GM19239 (cell line): ENCODE data around the gene LRRK1.

Source experiments
- DNase-seq: peaks from one replicate; pipeline ENCODE4 v3.0.0; 2011; ENCODE audit warnings: low spot score; ENCODE audit not compliant: insufficient read length
- FAIRE-seq: peaks from 2 replicates; lab custom pipeline; 2011; peaks lifted over from hg19 to GRCh38; lab: Jason Lieb, UNC

LRRK1 gene

GRCh38 chr15:100890051-100890720, 29.0 kb upstream of the LRRK1 start:
- no peak for FAIRE-seq
- DNase-seq = no peak

- DNase-seq = no peak
- FAIRE-seq = no peak
Measured at GRCh38 chr15:100890850-100891249, 28.3 kb upstream of the LRRK1 start.

GRCh38 chr15:100891307-100892012, 27.7 kb upstream of the LRRK1 start:
- DNase-seq (no peak), FAIRE-seq (no peak)

- no peak for FAIRE-seq
- DNase-seq = no peak
Measured at GRCh38 chr15:100892013-100892355, 27.2 kb upstream of the LRRK1 start.

- no peak for FAIRE-seq
- no peak for DNase-seq
Measured at GRCh38 chr15:100893261-100893963, 25.7 kb upstream of the LRRK1 start.

GRCh38 chr15:100893964-100894295, 25.2 kb upstream of the LRRK1 start:
- FAIRE-seq (no peak), DNase-seq (no peak)

- no peak for FAIRE-seq
- no peak for DNase-seq
Measured at GRCh38 chr15:100895721-100896120, 23.4 kb upstream of the LRRK1 start.

GRCh38 chr15:100897221-100898151, 21.7 kb upstream of the LRRK1 start:
- FAIRE-seq = no peak

GRCh38 chr15:100898152-100898490, 21.0 kb upstream of the LRRK1 start:
- DNase-seq = no peak
- no peak for FAIRE-seq

More at GRCh38 chr15:100897221-100898151, 21.7 kb upstream of the LRRK1 start:
- no peak for DNase-seq

GRCh38 chr15:100898661-100899462, 20.3 kb upstream of the LRRK1 start:
- DNase-seq (no peak), FAIRE-seq (no peak)

GRCh38 chr15:100899601-100900000, 19.6 kb upstream of the LRRK1 start:
- FAIRE-seq (no peak), DNase-seq (no peak)

GRCh38 chr15:100900136-100900794, 18.9 kb upstream of the LRRK1 start:
- DNase-seq (no peak), FAIRE-seq (no peak)

- DNase-seq = no peak
- FAIRE-seq = no peak
Measured at GRCh38 chr15:100900795-100901169, 18.4 kb upstream of the LRRK1 start.

- FAIRE-seq (no peak), DNase-seq (no peak)
Measured at GRCh38 chr15:100901296-100901695, 17.9 kb upstream of the LRRK1 start.

GRCh38 chr15:100901702-100902435, 17.3 kb upstream of the LRRK1 start:
- FAIRE-seq = no peak

GRCh38 chr15:100902436-100903167, 16.6 kb upstream of the LRRK1 start:
- FAIRE-seq (no peak), DNase-seq (no peak)

More at GRCh38 chr15:100901702-100902435, 17.3 kb upstream of the LRRK1 start:
- no peak for DNase-seq

- FAIRE-seq (no peak), DNase-seq (no peak)
Measured at GRCh38 chr15:100903168-100903554, 16.0 kb upstream of the LRRK1 start.

- FAIRE-seq (no peak), DNase-seq (no peak)
Measured at GRCh38 chr15:100905850-100906249, 13.3 kb upstream of the LRRK1 start.
